ENCODE results near the gene RPL6.

Gene RPL6

GRCh38 chr12:112427760-112428159 lies 18.4 kb upstream of the RPL6 start:
- no peak for ATAC-seq
- TF ChIP-seq TSHZ2 (CRISPR knock-in tag; IDR thresholded peaks at IDR 0.05) = no peak
- no peak for TF ChIP-seq ZNF565 (CRISPR knock-in tag; conservative IDR thresholded peaks at IDR 0.05; ENCODE audit: low read depth)
- no peak for TF ChIP-seq TOX (CRISPR knock-in tag; IDR thresholded peaks at IDR 0.05; ENCODE audit: borderline replicate concordance)
- TF ChIP-seq ZC3H10 (CRISPR knock-in tag; IDR thresholded peaks at IDR 0.05) = no peak
- no peak for TF ChIP-seq ZNF70 (CRISPR knock-in tag; IDR thresholded peaks at IDR 0.05)
- no peak for TF ChIP-seq ARNTL (CRISPR knock-in tag; IDR thresholded peaks at IDR 0.05; ENCODE audit: borderline replicate concordance, low read depth)

- TF ChIP-seq OSR1 (CRISPR knock-in tag; IDR thresholded peaks at IDR 0.05) (no peak), ZNF565 (CRISPR knock-in tag; conservative IDR thresholded peaks at IDR 0.05; ENCODE audit: low read depth) (no peak), CSRNP3 (CRISPR knock-in tag; IDR thresholded peaks at IDR 0.05) (no peak), SNAI2 (CRISPR knock-in tag; IDR thresholded peaks at IDR 0.05) (no peak), GLIS3 (CRISPR knock-in tag; IDR thresholded peaks at IDR 0.05) (no peak), ZFP3 (CRISPR knock-in tag; IDR thresholded peaks at IDR 0.05) (no peak), TSHZ2 (CRISPR knock-in tag; IDR thresholded peaks at IDR 0.05) (no peak), ESRRG (CRISPR knock-in tag; IDR thresholded peaks at IDR 0.05) (no peak), CREB5 (CRISPR knock-in tag; IDR thresholded peaks at IDR 0.05; ENCODE audit: low read depth) (no peak), ARNTL (CRISPR knock-in tag; IDR thresholded peaks at IDR 0.05; ENCODE audit: borderline replicate concordance, low read depth) (no peak), TOX (CRISPR knock-in tag; IDR thresholded peaks at IDR 0.05; ENCODE audit: borderline replicate concordance) (no peak)
- ATAC-seq = no peak
These were observed 16.4 kb upstream of the RPL6 start for GRCh38 chr12:112425582-112426382.

- no peak for TF ChIP-seq TOX (CRISPR knock-in tag; IDR thresholded peaks at IDR 0.05; ENCODE audit: borderline replicate concordance)
- TF ChIP-seq ZC3H10 (CRISPR knock-in tag; IDR thresholded peaks at IDR 0.05) = no peak
- TF ChIP-seq PPARA (CRISPR knock-in tag; IDR thresholded peaks at IDR 0.05; ENCODE audit: borderline replicate concordance) = no peak
- TF ChIP-seq TSHZ2 (CRISPR knock-in tag; IDR thresholded peaks at IDR 0.05) = no peak
- TF ChIP-seq TCF4 (CRISPR knock-in tag; IDR thresholded peaks at IDR 0.05; ENCODE audit: borderline replicate concordance) = no peak
- TF ChIP-seq ARNTL (CRISPR knock-in tag; IDR thresholded peaks at IDR 0.05; ENCODE audit: borderline replicate concordance, low read depth) = no peak
- TF ChIP-seq ZFP30 (CRISPR knock-in tag; IDR thresholded peaks at IDR 0.05) = no peak
- TF ChIP-seq POU6F1 (CRISPR knock-in tag; IDR thresholded peaks at IDR 0.05; ENCODE audit: borderline replicate concordance, low read depth) = no peak
- no peak for TF ChIP-seq RARB (CRISPR knock-in tag; IDR thresholded peaks at IDR 0.05)
- TF ChIP-seq ZFP3 (CRISPR knock-in tag; IDR thresholded peaks at IDR 0.05) = no peak
- TF ChIP-seq ZNF8 (CRISPR knock-in tag; IDR thresholded peaks at IDR 0.05) = no peak
- no peak for TF ChIP-seq ZNF565 (CRISPR knock-in tag; conservative IDR thresholded peaks at IDR 0.05; ENCODE audit: low read depth)
- TF ChIP-seq ZNF70 (CRISPR knock-in tag; IDR thresholded peaks at IDR 0.05) = no peak
- no peak for ATAC-seq
These were observed 14.7 kb upstream of the RPL6 start for GRCh38 chr12:112424126-112424525.

Data from SK-N-SH treated with all-trans-retinoic acid at 6 μM for 48 hours (cell line).